ENCODE results near the gene CIRBP. TPM values are rescaled to one million over a fixed set of nuclear protein-coding genes. Genes with fewer than 3 reads are reported as not detected.
"Not testable (repeated sequence)": the region's sequence is repeated elsewhere in the genome, so short reads cannot be mapped to it uniquely, and the experiment has no call there.

CIRBP gene
- total RNA-seq, 2 donors from 2014 or later, result 492 to 644 TPM

DNA sequence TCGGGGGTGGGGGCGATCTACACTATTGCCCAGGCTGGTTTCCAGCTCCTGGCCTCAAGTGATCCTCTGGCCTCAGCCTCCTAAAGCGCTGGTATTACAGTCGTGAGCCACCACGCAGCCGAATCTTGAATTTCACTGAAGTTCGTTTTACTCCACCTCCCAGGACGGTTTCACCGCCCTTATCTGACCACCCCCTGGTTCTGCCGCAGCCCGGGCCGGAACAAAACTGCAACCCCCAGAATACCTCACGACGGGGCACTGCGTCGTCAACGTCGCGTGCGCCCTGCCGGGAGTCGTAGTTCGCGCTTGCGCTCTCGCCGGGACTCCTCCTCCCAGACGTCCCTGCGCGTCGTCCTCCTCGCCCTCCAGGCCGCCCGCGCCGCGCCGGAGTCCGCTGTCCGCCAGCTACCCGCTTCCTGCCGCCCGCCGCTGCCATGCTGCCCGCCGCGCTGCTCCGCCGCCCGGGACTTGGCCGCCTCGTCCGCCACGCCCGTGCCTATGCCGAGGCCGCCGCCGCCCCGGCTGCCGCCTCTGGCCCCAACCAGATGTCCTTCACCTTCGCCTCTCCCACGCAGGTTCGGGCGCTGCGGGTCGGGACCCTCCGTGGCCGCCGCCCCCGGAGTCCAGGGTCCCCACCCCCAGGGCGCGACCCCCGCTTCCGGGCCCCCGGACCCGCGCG is 27.6 kb upstream of the CIRBP start, which contains the start of gene ATP5F1D:
Gene ATP5F1D, plus strand, starts transcription at position 335 of the 679 bp plus-strand sequence. Its CDS starts 100 bp downstream, at position 435.
- ATAC-seq (ENCODE audit: insufficient number of reproducible peaks, low FRiP score, low read depth), result no peak
- Histone ChIP-seq H3K27ac (peak within 1 kb of the TSS; percentile 84 to 88), H3K9me3 (no peaks in the 10 kb centered on the region), H3K4me3 (peak within 1 kb of the TSS; percentile 94), H3K36me3 (no peaks in the 10 kb centered on the region), H3K4me1 (ENCODE audit: control insufficient read depth in 1 of 2, low read depth in 2 of 2) (peaks cover 56 to 79% of the 10 kb centered on the region in 2 donors), H3K27me3 (replicated peaks; ENCODE audit: insufficient read depth) (no peaks in the 10 kb centered on the region)
- TF ChIP-seq, protein P1, sequence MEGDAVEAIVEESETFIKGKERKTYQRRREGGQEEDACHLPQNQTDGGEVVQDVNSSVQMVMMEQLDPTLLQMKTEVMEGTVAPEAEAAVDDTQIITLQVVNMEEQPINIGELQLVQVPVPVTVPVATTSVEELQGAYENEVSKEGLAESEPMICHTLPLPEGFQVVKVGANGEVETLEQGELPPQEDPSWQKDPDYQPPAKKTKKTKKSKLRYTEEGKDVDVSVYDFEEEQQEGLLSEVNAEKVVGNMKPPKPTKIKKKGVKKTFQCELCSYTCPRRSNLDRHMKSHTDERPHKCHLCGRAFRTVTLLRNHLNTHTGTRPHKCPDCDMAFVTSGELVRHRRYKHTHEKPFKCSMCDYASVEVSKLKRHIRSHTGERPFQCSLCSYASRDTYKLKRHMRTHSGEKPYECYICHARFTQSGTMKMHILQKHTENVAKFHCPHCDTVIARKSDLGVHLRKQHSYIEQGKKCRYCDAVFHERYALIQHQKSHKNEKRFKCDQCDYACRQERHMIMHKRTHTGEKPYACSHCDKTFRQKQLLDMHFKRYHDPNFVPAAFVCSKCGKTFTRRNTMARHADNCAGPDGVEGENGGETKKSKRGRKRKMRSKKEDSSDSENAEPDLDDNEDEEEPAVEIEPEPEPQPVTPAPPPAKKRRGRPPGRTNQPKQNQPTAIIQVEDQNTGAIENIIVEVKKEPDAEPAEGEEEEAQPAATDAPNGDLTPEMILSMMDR (IDR thresholded peaks at IDR 0.05), result no peak
- DNase-seq (ENCODE audit: low spot score), result no peak

DNA sequence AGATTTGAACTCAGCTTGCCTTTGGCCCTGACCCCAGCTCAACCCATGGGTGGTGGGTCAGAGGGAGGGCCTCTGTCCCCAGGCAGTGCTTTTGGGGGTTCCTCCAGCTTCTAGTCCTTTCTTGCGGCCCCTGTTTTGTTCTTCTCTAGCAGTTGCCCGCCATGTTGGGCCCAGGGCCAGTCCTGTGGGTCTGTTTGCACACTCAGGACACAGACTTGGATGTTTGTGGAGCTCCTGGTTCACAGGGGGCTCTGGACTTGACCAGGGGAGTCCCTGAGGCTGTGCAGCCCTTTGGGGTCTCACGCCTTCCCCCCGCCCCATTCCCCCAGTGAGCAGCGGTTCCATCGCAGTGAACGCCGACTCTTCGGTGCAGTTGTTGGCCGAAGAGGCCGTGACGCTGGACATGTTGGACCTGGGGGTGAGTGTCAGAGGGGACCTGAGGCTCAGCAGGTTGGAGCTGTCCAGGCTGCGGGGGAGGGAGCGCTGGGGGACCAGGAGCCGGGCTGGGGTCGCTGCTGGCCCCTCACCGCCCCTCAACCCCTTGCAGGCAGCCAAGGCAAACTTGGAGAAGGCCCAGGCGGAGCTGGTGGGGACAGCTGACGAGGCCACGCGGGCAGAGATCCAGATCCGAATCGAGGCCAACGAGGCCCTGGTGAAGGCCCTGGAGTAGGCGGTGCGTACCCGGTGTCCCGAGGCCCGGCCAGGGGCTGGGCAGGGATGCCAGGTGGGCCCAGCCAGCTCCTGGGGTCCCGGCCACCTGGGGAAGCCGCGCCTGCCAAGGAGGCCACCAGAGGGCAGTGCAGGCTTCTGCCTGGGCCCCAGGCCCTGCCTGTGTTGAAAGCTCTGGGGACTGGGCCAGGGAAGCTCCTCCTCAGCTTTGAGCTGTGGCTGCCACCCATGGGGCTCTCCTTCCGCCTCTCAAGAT is 25.1 kb upstream of the CIRBP start:
- H3K27ac ChIP-seq, result peak overlapping the region; percentile 87 to 100
- H3K4me3 ChIP-seq, result peak overlapping the region; percentile 60
- H3K4me1 ChIP-seq (ENCODE audit: control insufficient read depth in 1 of 2, low read depth in 2 of 2), result peaks cover 49 to 75% of the 10 kb centered on the region in 2 donors
- TF ChIP-seq, protein P1 (IDR thresholded peaks at IDR 0.05), result peak; percentile 94
- ATAC-seq (ENCODE audit: insufficient number of reproducible peaks, low FRiP score, low read depth) (no peak), DNase-seq (ENCODE audit: low spot score) (no peak)
- no peaks in the 10 kb centered on the region for H3K27me3 ChIP-seq (replicated peaks; ENCODE audit: insufficient read depth)
- H3K9me3 ChIP-seq, result no peaks in the 10 kb centered on the region
- no peaks in the 10 kb centered on the region for H3K36me3 ChIP-seq

DNA sequence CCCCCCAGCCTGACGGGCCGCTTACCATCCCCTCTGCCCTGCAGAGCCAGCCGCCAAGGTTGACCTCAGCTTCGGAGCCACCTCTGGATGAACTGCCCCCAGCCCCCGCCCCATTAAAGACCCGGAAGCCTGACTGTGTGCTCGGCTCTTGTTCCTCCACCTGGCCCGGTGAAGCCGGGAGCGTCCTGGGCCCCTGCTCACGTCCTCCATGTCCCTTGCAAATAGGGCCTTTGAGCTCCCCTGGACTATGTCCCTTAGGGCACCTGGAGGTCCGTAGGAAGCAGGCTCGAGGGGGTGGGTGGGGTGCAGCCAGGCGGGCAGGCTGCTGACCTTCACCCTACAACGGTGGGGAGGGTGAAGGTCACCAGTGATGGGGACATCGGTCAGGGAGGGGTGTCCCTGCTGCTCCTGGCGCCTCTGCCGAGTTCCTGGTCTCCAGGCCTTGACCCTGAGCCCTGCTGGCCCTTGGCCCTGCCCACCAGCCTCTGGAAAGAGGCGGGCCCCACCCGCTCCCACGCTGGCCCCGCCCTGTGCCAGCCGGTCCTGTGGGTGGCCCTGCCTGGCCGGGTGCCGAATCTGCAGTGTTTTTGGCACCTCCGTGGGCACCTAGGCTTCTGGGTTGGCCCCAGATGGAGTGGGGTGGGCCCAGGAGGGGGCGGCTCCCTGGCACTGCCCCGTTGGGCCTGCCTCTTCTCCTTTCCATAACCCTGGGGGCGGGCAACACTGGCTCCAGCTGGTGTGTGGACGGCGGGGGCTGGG is 24.3 kb upstream of the CIRBP start:
- no peak for ATAC-seq (ENCODE audit: insufficient number of reproducible peaks, low FRiP score, low read depth)
- peak overlapping the region; percentile 60 for H3K4me3 ChIP-seq
- no peaks in the 10 kb centered on the region for H3K36me3 ChIP-seq
- DNase-seq (ENCODE audit: low spot score), result no peak
- no peaks in the 10 kb centered on the region for H3K27me3 ChIP-seq (replicated peaks; ENCODE audit: insufficient read depth)
- peaks cover 47 to 73% of the 10 kb centered on the region in 2 donors for H3K4me1 ChIP-seq (ENCODE audit: control insufficient read depth in 1 of 2, low read depth in 2 of 2)
- TF ChIP-seq, protein P1 (IDR thresholded peaks at IDR 0.05), result no peak
- H3K27ac ChIP-seq, result peak overlapping the region; percentile 87 to 100
- H3K9me3 ChIP-seq, result no peaks in the 10 kb centered on the region

DNA sequence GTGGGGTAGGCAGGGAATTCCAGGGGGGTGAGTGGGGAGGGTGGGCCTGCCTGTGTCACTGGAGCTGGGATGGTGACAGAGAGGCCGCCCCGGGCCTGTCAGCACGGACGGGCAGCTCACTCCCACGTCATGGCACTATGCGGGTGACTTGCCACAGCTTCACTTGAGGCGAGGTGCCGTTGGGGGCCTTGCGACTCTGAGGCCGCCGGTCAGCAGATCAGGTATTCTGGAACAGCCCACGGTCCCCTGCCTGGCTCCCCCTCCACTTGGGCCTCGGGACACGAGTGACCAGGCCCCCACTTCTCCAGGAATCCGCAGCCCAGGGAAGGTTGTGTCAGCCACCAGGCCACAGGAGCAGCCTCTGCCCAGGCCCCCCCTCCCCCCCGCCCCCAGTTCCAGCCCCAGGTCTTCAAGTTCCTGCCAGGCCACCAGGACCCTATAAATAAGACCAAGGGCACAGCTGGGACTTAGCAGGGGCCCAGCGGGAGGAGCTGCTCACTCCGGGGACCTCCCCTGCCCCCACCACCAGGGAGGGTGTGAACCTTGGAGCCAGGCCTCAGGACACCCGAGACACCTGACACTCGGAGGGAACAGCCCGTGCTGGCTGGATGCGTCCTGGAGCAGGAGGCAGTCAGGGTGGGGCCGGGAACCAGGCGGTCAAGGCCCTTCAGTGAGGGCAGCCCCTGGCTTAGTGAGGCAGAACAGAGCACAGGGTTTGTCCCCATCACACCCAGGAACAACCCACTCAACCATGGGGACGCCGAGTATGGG is 23.5 kb upstream of the CIRBP start:
- peak overlapping the region; percentile 60 for H3K4me3 ChIP-seq
- TF ChIP-seq, protein P1 (IDR thresholded peaks at IDR 0.05), result no peak
- H3K27me3 ChIP-seq (replicated peaks; ENCODE audit: insufficient read depth), result no peaks in the 10 kb centered on the region
- peak overlapping the region; percentile 87 to 100 for H3K27ac ChIP-seq
- ATAC-seq (ENCODE audit: insufficient number of reproducible peaks, low FRiP score, low read depth) (no peak), DNase-seq (ENCODE audit: low spot score) (no peak)
- H3K4me1 ChIP-seq (ENCODE audit: control insufficient read depth in 1 of 2, low read depth in 2 of 2), result peaks cover 41 to 65% of the 10 kb centered on the region in 2 donors
- H3K36me3 ChIP-seq, result no peaks in the 10 kb centered on the region
- no peaks in the 10 kb centered on the region for H3K9me3 ChIP-seq

DNA sequence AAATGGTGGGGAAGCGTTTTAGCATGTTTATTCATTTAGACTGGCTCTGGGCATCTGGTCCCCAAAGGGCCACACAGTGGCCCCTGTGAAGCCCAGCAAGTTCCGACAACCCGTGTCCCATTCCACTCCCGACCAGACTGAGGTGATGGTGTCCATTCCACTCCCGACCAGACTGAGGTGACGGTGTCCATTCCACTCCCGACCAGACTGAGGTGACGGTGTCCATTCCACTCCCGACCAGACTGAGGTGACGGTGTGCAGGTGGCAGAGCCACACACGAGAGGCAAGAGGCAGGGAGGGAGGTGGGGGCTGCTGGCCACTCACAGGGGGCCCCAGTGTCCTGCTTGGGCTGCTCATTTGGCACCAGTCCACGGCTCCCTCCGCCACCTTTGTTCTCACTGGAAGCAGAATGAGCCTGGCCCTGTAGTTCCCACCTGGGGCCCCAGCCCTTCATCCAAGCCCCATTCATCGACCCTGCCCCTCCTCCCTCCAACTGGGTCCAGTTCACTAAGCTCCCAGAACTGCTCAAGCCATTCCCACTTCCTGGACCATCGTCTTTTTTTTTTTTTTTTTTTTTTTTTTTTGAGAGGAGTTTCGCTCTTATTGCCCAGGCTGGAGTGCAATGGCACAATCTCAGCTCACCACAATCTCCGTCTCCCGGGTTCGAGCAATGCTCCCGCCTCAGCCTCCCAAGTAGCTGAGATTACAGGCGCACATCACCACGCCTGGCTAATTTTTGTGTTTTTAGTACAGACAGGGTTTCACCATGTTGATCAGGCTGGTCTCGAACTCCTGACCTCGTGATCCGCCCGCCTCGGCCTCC is 22.7 kb upstream of the CIRBP start:
- Histone ChIP-seq H3K27ac (peak overlapping the region; percentile 87 to 100), H3K4me1 (ENCODE audit: control insufficient read depth in 1 of 2, low read depth in 2 of 2) (peaks cover 35 to 59% of the 10 kb centered on the region in 2 donors)
- not testable (repeated sequence) for ATAC-seq (ENCODE audit: insufficient number of reproducible peaks, low FRiP score, low read depth); H3K36me3 ChIP-seq; H3K27me3 ChIP-seq (replicated peaks; ENCODE audit: insufficient read depth); H3K4me3 ChIP-seq; H3K9me3 ChIP-seq; DNase-seq (ENCODE audit: low spot score)
